Erythroblast (primary cell): ENCODE data around the gene ZCCHC7.
"Not testable (repeated sequence)": the region's sequence is repeated elsewhere in the genome, so short reads cannot be mapped to it uniquely, and the experiment has no call there.

Experiments used
- DNase-seq, 2 experiments: peaks; one replicate each; lab custom pipeline; 2025; lab: John Stamatoyannopoulos, UW
- GATA1 ChIP-seq: IDR thresholded peaks from 2 replicates; pipeline ENCODE4 v1.6.1; 2011; ENCODE audit warnings: low read depth, mild to moderate bottlenecking, control low read depth, low read length, moderate library complexity
- POLR2A ChIP-seq: IDR thresholded peaks from 2 replicates; pipeline ENCODE4 v1.6.1; 2011; ENCODE audit warnings: mild to moderate bottlenecking, low read length

Gene ZCCHC7

GRCh38 chr9:37382982-37383357 is 262.6 kb downstream of the ZCCHC7 start:
- no peak for DNase-seq
- TF ChIP-seq POLR2A (no peak), GATA1 (no peak)

- no peak for DNase-seq
- no peak for TF ChIP-seq GATA1
- TF ChIP-seq POLR2A = no peak
Measured at GRCh38 chr9:37383393-37383792, 263.0 kb downstream of the ZCCHC7 start.

GRCh38 chr9:37383876-37384746 is 263.7 kb downstream of the ZCCHC7 start:
- no peak for DNase-seq
- TF ChIP-seq POLR2A (no peak), GATA1 (no peak)

GRCh38 chr9:37385286-37385685 is 264.9 kb downstream of the ZCCHC7 start:
- TF ChIP-seq POLR2A = no peak
- no peak for TF ChIP-seq GATA1
- DNase-seq = no peak

GRCh38 chr9:37386988-37387387 is 266.6 kb downstream of the ZCCHC7 start:
- no peak for DNase-seq

GRCh38 chr9:37390759-37391158 is 270.4 kb downstream of the ZCCHC7 start:
- peak; percentile 44 to 63 for DNase-seq
- TF ChIP-seq POLR2A = no peak
- TF ChIP-seq GATA1 = no peak

More at GRCh38 chr9:37386988-37387387, 266.6 kb downstream of the ZCCHC7 start:
- no peak for TF ChIP-seq POLR2A
- TF ChIP-seq GATA1 = no peak

GRCh38 chr9:37392272-37392671 is 271.9 kb downstream of the ZCCHC7 start:
- DNase-seq = no peak
- TF ChIP-seq POLR2A (no peak), GATA1 (no peak)

- TF ChIP-seq GATA1 = no peak
- TF ChIP-seq POLR2A = no peak
- DNase-seq = no peak
Measured at GRCh38 chr9:37395229-37395628, 274.9 kb downstream of the ZCCHC7 start.

- no peak for DNase-seq
- TF ChIP-seq POLR2A (no peak), GATA1 (no peak)
Measured at GRCh38 chr9:37395663-37396062, 275.3 kb downstream of the ZCCHC7 start.

- not testable (repeated sequence) for DNase-seq
Measured at GRCh38 chr9:37397948-37398347, 277.6 kb downstream of the ZCCHC7 start.

GRCh38 chr9:37398464-37399025 is 278.2 kb downstream of the ZCCHC7 start:
- DNase-seq = no peak
- TF ChIP-seq POLR2A (no peak), GATA1 (no peak)

- DNase-seq = no peak
- TF ChIP-seq POLR2A = no peak
- no peak for TF ChIP-seq GATA1
Measured at GRCh38 chr9:37399336-37399735, 279.0 kb downstream of the ZCCHC7 start.

GRCh38 chr9:37404590-37404989 is 284.2 kb downstream of the ZCCHC7 start:
- DNase-seq = no peak
- TF ChIP-seq GATA1 = no peak
- TF ChIP-seq POLR2A = no peak

GRCh38 chr9:37405350-37405749 is 285.0 kb downstream of the ZCCHC7 start:
- DNase-seq = no peak
- no peak for TF ChIP-seq POLR2A
- no peak for TF ChIP-seq GATA1

GRCh38 chr9:37405764-37406380 is 285.5 kb downstream of the ZCCHC7 start:
- TF ChIP-seq POLR2A (no peak), GATA1 (no peak)
- DNase-seq = no peak
